AG10803 (cell line): Measurements from ENCODE around the gene GADD45GIP1.
A peak's percentile ranks its signal among the peaks of the same experiment; 100 is the strongest.

Source experiments
- DNase-seq: peaks from one replicate; pipeline ENCODE4 v3.0.0; 2010; ENCODE audit warnings: low read depth
- H3K4me3 ChIP-seq: 2 replicates; pipeline ENCODE4 v1.5.1; 2011; ENCODE audit warnings: mild to moderate bottlenecking, low read length, control low read depth
- CTCF ChIP-seq: conservative IDR thresholded peaks from 2 replicates; pipeline ENCODE4 v1.5.1; 2011; ENCODE audit warnings: mild to moderate bottlenecking, low read length, control low read depth, inconsistent platforms

GADD45GIP1 gene

GRCh38 chr19:12949363-12950283 lies 7.4 kb downstream of the GADD45GIP1 start:
- DNase-seq: no peak
- no peak for TF ChIP-seq CTCF
- no peak overlapping the region for H3K4me3 ChIP-seq

DNA sequence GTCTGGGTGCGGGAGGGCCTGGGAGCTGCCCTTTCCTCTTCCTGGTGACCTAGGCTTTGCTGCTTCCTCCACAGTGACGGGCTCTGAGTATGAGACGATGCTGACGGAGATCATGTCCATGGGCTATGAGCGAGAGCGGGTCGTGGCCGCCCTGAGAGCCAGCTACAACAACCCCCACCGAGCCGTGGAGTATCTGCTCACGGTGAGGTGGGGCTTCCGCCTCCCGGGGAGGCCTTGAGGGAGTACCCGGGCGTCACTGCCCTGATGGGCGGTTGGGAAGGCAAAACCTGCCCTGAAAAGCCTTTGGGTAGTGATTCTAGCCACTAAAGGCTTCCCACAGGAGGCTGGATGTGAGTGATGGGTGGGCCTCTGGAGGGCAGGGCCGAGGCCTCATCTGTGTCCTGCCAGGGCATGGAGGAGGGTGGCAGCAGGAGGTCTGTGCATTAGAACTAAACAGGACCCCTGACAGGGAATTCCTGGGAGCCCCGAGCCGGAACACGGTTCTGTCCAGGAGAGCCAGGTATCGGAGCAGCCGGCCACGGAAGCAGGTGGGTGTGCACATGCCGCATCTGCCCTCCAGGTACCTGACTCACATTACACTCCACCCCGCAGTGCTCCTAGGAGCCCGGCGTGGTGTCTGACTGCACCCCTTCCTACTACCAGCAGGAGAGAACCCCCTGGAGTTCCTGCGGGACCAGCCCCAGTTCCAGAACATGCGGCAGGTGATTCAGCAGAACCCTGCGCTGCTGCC lies 8.2 kb downstream of the GADD45GIP1 start:
- no peak for TF ChIP-seq CTCF
- no peak for DNase-seq
- H3K4me3 ChIP-seq: no peak overlapping the region

DNA sequence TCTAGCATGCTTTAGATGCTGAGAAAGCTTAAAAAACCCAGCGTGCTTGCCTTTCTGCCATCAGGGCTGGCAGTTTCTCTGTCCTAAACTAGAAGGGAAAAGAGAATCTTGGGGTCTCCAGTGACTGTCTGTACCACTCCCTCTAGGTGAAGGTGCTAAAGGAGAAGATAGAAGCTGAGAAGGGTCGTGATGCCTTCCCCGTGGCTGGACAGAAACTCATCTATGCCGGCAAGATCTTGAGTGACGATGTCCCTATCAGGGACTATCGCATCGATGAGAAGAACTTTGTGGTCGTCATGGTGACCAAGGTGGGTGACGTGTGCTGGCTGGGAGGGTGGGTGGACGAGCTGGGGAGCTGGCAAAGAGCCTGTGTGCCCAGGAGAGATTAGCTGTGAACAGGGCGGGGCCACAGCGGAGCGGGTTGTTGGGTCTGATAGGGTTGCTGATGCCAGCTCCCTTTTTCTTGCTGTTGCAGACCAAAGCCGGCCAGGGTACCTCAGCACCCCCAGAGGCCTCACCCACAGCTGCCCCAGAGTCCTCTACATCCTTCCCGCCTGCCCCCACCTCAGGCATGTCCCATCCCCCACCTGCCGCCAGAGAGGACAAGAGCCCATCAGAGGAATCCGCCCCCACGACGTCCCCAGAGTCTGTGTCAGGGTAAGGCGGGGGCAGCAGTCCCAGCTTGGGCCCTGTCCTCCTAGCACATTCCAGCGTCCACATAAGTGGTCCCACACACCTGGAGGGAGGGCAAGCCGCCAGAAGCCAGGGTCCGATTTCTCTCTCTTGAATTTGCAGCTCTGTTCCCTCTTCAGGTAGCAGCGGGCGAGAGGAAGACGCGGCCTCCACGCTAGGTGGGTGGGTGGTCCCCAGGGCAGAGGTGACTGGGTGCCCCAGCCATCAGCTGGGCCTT lies 9.1 kb downstream of the GADD45GIP1 start:
- DNase-seq: no peak
- TF ChIP-seq CTCF: no peak
- H3K4me3 ChIP-seq: no peak overlapping the region

DNA sequence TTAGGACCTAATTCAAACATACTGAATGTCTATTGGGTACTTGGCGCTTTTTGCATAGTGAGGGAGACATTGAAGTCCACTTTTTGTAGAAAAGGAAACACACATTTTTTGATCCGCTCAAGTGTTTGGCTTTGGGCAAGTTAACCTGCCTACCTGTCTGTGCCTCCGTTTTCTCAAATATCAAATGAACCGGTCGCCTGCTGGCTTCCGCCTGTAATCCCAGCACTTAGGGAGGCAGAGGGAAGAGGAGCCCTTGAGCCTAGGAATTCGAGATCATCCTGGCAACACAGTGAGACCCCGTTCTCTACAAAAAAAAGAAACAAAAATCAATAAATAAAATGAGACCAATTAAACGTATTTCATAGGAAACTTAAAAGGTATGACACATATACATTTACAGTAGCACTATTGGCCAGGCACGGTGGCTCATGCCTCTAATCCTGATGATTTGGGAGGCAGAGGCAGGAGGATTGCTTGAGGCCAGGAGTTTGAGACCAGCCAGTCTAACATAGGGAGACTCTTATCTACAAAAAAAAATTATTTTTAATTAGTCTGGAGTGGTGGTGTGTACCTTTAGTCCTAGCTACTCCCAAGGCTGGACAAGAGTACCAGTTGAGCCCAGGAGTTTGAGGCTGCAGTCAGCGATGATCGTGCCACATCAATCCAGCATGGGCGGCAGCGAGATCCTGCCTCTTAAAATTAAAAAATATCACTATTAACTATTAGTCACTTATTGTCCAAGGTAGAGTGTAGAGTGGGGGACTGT lies 10.1 kb downstream of the GADD45GIP1 start:
- no peak for TF ChIP-seq CTCF
- H3K4me3 ChIP-seq: peak overlapping the region; percentile 88
- no peak for DNase-seq

DNA sequence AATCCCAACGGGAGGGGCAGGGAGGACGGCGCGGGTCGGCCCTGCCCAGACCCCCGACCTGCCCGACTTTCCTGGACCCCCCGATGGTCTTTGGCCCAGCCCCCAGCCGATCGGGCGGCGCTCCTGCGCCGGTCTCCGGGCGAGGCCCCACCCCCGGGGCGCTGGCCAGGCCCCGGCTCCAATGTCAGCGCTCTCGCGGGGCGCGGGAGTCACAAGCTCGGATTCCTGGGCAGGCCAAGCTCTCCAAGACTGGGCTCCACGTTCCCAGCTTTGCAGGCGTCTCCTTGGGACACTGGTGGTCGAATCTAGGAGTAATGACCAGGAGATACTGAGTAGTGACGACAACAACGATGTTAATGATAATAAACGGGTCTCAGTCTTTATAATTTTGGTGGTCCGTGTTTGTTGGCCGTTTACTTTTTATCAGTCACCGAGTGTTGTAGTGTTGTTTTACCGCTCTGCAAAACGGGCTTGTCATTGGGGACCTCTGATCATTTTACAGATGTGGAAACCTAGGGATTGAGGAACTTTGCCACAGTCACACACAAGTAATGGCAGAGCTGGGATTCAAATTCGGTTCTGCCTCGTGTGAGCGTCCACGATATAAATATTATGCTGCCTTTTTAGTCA lies 10.8 kb downstream of the GADD45GIP1 start:
- peak overlapping the region; percentile 88 for H3K4me3 ChIP-seq
- no peak for TF ChIP-seq CTCF
- peak; percentile 80 for DNase-seq
